ENCODE data around the gene HVCN1. TPM values are rescaled to one million over a fixed set of nuclear protein-coding genes. Genes with fewer than 3 reads are reported as not detected.

HVCN1 gene
- total RNA-seq, 1 donor: 2.9 TPM

- TF ChIP-seq CTCF (IDR thresholded peaks at IDR 0.05; ENCODE audit: extremely low read depth, low read depth, low read length): no peak
- Histone ChIP-seq H3K27ac (ENCODE audit: low read depth, low read length) (peak within 1 kb of the TSS; percentile 72), H3K4me3 (ENCODE audit: insufficient read depth, low read length) (peak within 1 kb of the TSS; percentile 75), H3K4me2 (ENCODE audit: insufficient read depth, low read length) (peak within 1 kb of the TSS; percentile 82), H3K9me3 (ENCODE audit: low read depth, low read length) (no peaks in the 10 kb centered on the region), H3K4me1 (ENCODE audit: insufficient read depth, low read length) (peaks cover 8% of the 10 kb centered on the region), H2AFZ (ENCODE audit: low read length) (peak within 1 kb of the TSS; percentile 91), H3K27me3 (ENCODE audit: insufficient read depth, low read length) (no peaks in the 10 kb centered on the region), H3K79me2 (ENCODE audit: insufficient read depth, low read length) (peaks cover 3% of the 10 kb centered on the region), H3K36me3 (ENCODE audit: insufficient read depth, low read length) (no peaks in the 10 kb centered on the region), H4K20me1 (ENCODE audit: insufficient read depth, low read length) (no peaks in the 10 kb centered on the region)
- DNase-seq (ENCODE audit: insufficient read length, low spot score, missing footprints): peak; percentile 99
These were observed 74.9 kb downstream of the HVCN1 start, which contains the start of gene TCTN1 for GRCh38 chr12:110613771-110614684. Gene TCTN1, plus strand, starts transcription at chr12:110614129. Its CDS starts 54 bp downstream, at chr12:110614183.

- H4K20me1 ChIP-seq (ENCODE audit: insufficient read depth, low read length): no peaks in the 10 kb centered on the region
- no peak for DNase-seq (ENCODE audit: insufficient read length, low spot score, missing footprints)
- TF ChIP-seq CTCF (IDR thresholded peaks at IDR 0.05; ENCODE audit: extremely low read depth, low read depth, low read length): no peak
- H3K79me2 ChIP-seq (ENCODE audit: insufficient read depth, low read length): peaks cover 3% of the 10 kb centered on the region
- peak overlapping the region; percentile 91 for H2AFZ ChIP-seq (ENCODE audit: low read length)
- peak overlapping the region; percentile 82 for H3K4me2 ChIP-seq (ENCODE audit: insufficient read depth, low read length)
- H3K4me3 ChIP-seq (ENCODE audit: insufficient read depth, low read length): peak overlapping the region; percentile 75
- peak overlapping the region; percentile 72 for H3K27ac ChIP-seq (ENCODE audit: low read depth, low read length)
- peaks cover 8% of the 10 kb centered on the region for H3K4me1 ChIP-seq (ENCODE audit: insufficient read depth, low read length)
- no peaks in the 10 kb centered on the region for H3K36me3 ChIP-seq (ENCODE audit: insufficient read depth, low read length)
- no peaks in the 10 kb centered on the region for H3K9me3 ChIP-seq (ENCODE audit: low read depth, low read length)
- no peaks in the 10 kb centered on the region for H3K27me3 ChIP-seq (ENCODE audit: insufficient read depth, low read length)
These were observed 75.7 kb downstream of the HVCN1 start for GRCh38 chr12:110613071-110613770.

- Histone ChIP-seq H2AFZ (ENCODE audit: low read length) (no peak overlapping the region), H3K27me3 (ENCODE audit: insufficient read depth, low read length) (no peaks in the 10 kb centered on the region), H3K4me1 (ENCODE audit: insufficient read depth, low read length) (no peaks in the 10 kb centered on the region), H3K4me2 (ENCODE audit: insufficient read depth, low read length) (no peak overlapping the region), H4K20me1 (ENCODE audit: insufficient read depth, low read length) (no peaks in the 10 kb centered on the region), H3K9me3 (ENCODE audit: low read depth, low read length) (no peaks in the 10 kb centered on the region), H3K27ac (ENCODE audit: low read depth, low read length) (no peak overlapping the region), H3K36me3 (ENCODE audit: insufficient read depth, low read length) (no peaks in the 10 kb centered on the region), H3K79me2 (ENCODE audit: insufficient read depth, low read length) (no peaks in the 10 kb centered on the region), H3K4me3 (ENCODE audit: insufficient read depth, low read length) (no peak overlapping the region)
- peak; percentile 32 for DNase-seq (ENCODE audit: insufficient read length, low spot score, missing footprints)
- no peak for TF ChIP-seq CTCF (IDR thresholded peaks at IDR 0.05; ENCODE audit: extremely low read depth, low read depth, low read length)
These were observed 82.7 kb downstream of the HVCN1 start for GRCh38 chr12:110606253-110606611.
